ENCODE data around the gene ENO3. TPM values are rescaled to one million over a fixed set of nuclear protein-coding genes. Genes with fewer than 3 reads are reported as not detected.

Gene ENO3
- total and polyA plus RNA-seq, 2 experiments from 2014 or later = 12.1 to 19.6 TPM

GRCh38 chr17:4972752-4973151 lies 21.8 kb downstream of the ENO3 start (continued):
- no peak for TF ChIP-seq REST (IDR thresholded peaks at IDR 0.05; ENCODE audit: unreplicated experiment)
- no peak for TF ChIP-seq ZNF331 (CRISPR knock-in tag; IDR thresholded peaks at IDR 0.05; ENCODE audit: low read depth)
- TF ChIP-seq STAT1 (IDR thresholded peaks at IDR 0.05; ENCODE audit: unreplicated experiment) = no peak
- no peak; the same call in 1 of the 2 replicates for TF ChIP-seq POLR2AphosphoS5 (IDR thresholded peaks at IDR 0.05; ENCODE audit: low read depth)
- TF ChIP-seq EZH2 (IDR thresholded peaks at IDR 0.05; ENCODE audit: low read depth, unreplicated experiment) = no peak
- no peak for TF ChIP-seq CREB1 (CRISPR knock-in tag; IDR thresholded peaks at IDR 0.05; ENCODE audit: low read depth)
- TF ChIP-seq ETS1 (IDR thresholded peaks at IDR 0.05) = no peak
- no peak for TF ChIP-seq EZH2phosphoT487 (IDR thresholded peaks at IDR 0.05; ENCODE audit: unreplicated experiment)
- no peak for TF ChIP-seq CTCF (conservative IDR thresholded peaks at IDR 0.05; ENCODE audit: low read depth in 2 of 2)

GRCh38 chr17:4973256-4974114 lies 22.6 kb downstream of the ENO3 start:
- H3K9me2 ChIP-seq (ENCODE audit: insufficient read depth) = no peaks in the 10 kb centered on the region
- Mint-ChIP-seq H3K36me3 (ENCODE audit: low read depth) (peaks cover 44% of the 10 kb centered on the region), H3K4me1 (peaks cover 29% of the 10 kb centered on the region), H3K9me3 (no peaks in the 10 kb centered on the region), H3K4me3 (peak overlapping the region; percentile 39; the same call in 1 of the 3 replicates), H3K27me3 (ENCODE audit: insufficient read depth, low read depth, poor library complexity) (peaks cover 53% of the 10 kb centered on the region), H3K27ac (no peak overlapping the region)
- H4K20me1 ChIP-seq (replicated peaks; ENCODE audit: insufficient read depth) = 0 out of 2 replicates have a peak, but pooled peaks cover 9% of the 10 kb centered on the region
- DNase-seq (ENCODE audit: low spot score) (no peak), ATAC-seq (no peak)
- no peak overlapping the region for H3K27ac ChIP-seq (ENCODE audit: low read depth)
- TF ChIP-seq JUNB (IDR thresholded peaks at IDR 0.05; ENCODE audit: unreplicated experiment) = no peak
- no peak for TF ChIP-seq ZNF462 (CRISPR knock-in tag; IDR thresholded peaks at IDR 0.05)
- no peak for TF ChIP-seq EZH2phosphoT487 (IDR thresholded peaks at IDR 0.05; ENCODE audit: unreplicated experiment)
- H3K79me2 ChIP-seq (replicated peaks; ENCODE audit: insufficient read depth) = peaks cover 13% of the 10 kb centered on the region
- H3K4me3 ChIP-seq = no peak overlapping the region
- H3K36me3 ChIP-seq (ENCODE audit: insufficient read depth) = no peaks in the 10 kb centered on the region
- H2AFZ ChIP-seq = no peak overlapping the region
- peak overlapping the region; percentile 57; the same call in 1 of the 2 replicates for H3K4me2 ChIP-seq
- peaks cover 56% of the 10 kb centered on the region for H3K27me3 ChIP-seq (ENCODE audit: insufficient read depth)
- H3F3A ChIP-seq (replicated peaks; ENCODE audit: low read depth) = peaks cover 6% of the 10 kb centered on the region; the same call in 1 of the 2 replicates
- H3K4me1 ChIP-seq (ENCODE audit: insufficient read depth) = peaks cover 17% of the 10 kb centered on the region
